Ovary (tissue), 9 donors: ENCODE results near the gene PRR14. TPM values are rescaled to one million over a fixed set of nuclear protein-coding genes. Genes with fewer than 3 reads are reported as not detected.
"Not testable (repeated sequence)": the region's sequence is repeated elsewhere in the genome, so short reads cannot be mapped to it uniquely, and the experiment has no call there.

Source experiments
- DNase-seq, 5 donors: peaks; one replicate each; pipeline ENCODE4 v3.0.0-alpha.2; 2019 to 2020
- H3K27ac ChIP-seq, 2 donors: fragments of 200-600 bp; one replicate each; pipeline versions ENCODE4 v1.5.1 to v1.8.0; 2019 to 2022
- H3K27me3 ChIP-seq: fragments of 200-600 bp; one replicate; pipeline ENCODE4 v1.8.0; 2022
- H3K36me3 ChIP-seq: fragments of 200-600 bp; sonication (generic); one replicate; pipeline ENCODE4 v1.5.1; 2019
- H3K4me1 ChIP-seq: one replicate; pipeline ENCODE4 v1.8.1; 2013; ENCODE audit warnings: mild to moderate bottlenecking, moderate library complexity; ENCODE audit not compliant: insufficient read depth
- H3K4me3 ChIP-seq: fragments of 200-600 bp; sonication (generic); one replicate; pipeline ENCODE4 v1.5.1; 2017
- H3K9me3 ChIP-seq, 2 donors: fragments of 200-600 bp in 1 of 2; sonication (generic) in 1 of 2; one replicate each; pipeline versions ENCODE4 v1.5.1 to v1.8.1; 2013 to 2019; ENCODE audit warnings: mild to moderate bottlenecking in 1 of 2, moderate library complexity in 1 of 2
- EP300 ChIP-seq: sonication (generic); formaldehyde crosslinking; IDR thresholded peaks from one replicate; pipeline ENCODE4 v1.6.1; 2017; ENCODE audit warnings: antibody characterized with exemption
- POLR2A ChIP-seq: fragments of 450-650 bp; IDR thresholded peaks from one replicate; pipeline ENCODE4 v1.6.1; 2017; ENCODE audit warnings: antibody characterized with exemption, mild to moderate bottlenecking, moderate library complexity
- WGBS, 3 donors: extraction: QIAGEN DNeasy Blood & Tissue Kit in 1 of 3; methylation state at CpG; one replicate each; pipeline versions ENCODE4 v1.1.5 to v1.1.7; 2013 to 2017; 5-methylcytosine and 5-hydroxymethylcytosine counted together
- intact Hi-C, 4 donors: fragments of 100-400 bp; cut with DNase I; formaldehyde crosslinking; loops; one replicate each; pipeline versions ENCODE4 v1.11.0 to v1.15.1; 2022 to 2023
- polyA plus RNA-seq, 2 donors: library from polyadenylated mRNA; stranded (reverse); fragments of 200-250 nt in 1 of 2; fragments of 350-450 nt in 1 of 2; fragmentation: Illumina TruSeq in 1 of 2; extraction: RNeasy Lipid Tissue Mini Kit (QIAGEN cat#74804) in 1 of 2; gene quantifications; one replicate each; pipeline ENCODE4 v1.2.3, GENCODE V29; 2013 to 2014
- total RNA-seq, 7 donors: library from RNA; depleted of rRNA in 2 of 7; stranded (reverse); fragments of >200 nt in 2 of 7; fragmentation: NEBNext Ultra II Directional in 3 of 7; extraction: Animal tissue kit (Norgen Biotek cat#: 25700) in 3 of 7; gene quantifications; one replicate each; pipeline versions ENCODE4 v1.1.0 to v1.2.4, GENCODE V29; 2016 to 2023
- TF ChIP-seq, protein P1 (sequence below), 3 donors: fragments of 450-650 bp in 2 of 3; fragments of 200-600 bp in 1 of 3; IDR thresholded peaks; one replicate each; pipeline versions ENCODE4 v1.5.1 to v1.8.0; 2016 to 2022; ENCODE audit warnings: antibody characterized with exemption in 3 of 3, mild to moderate bottlenecking in 1 of 3
- donor health status: DM: no; HTN: no; CAD: no; lungs with moderate emphysema.
- donor health status: DM: no; HTN: no; CAD: no.
- donor health status: Bipolar disorder and iron deficiency.
- donor health status: DM: yes; HTN: yes; CAD: no.
- donor health status: DM: no; HTN: no; CAD: no.
- donor health status: DM: yes; HTN: yes; CAD: no.

The PRR14 gene
- total and polyA plus RNA-seq, 9 donors: 20.6 to 76.2 (median 50.3) TPM

- H3K27me3 ChIP-seq: no peaks in the 10 kb centered on the region
- H3K36me3 ChIP-seq: no peaks in the 10 kb centered on the region
- intact Hi-C loops: no loop called here
- H3K4me1 ChIP-seq: no peaks in the 10 kb centered on the region
- no peaks in the 10 kb centered on the region for H3K9me3 ChIP-seq
- H3K4me3 ChIP-seq: no peak overlapping the region
- DNase-seq: no peak
- 55 to 72% (median 60%) methylated on average over 4 of the region's 4 CpGs for WGBS, 3 donors
- no peak overlapping the region for H3K27ac ChIP-seq
- TF ChIP-seq POLR2A: no peak
Measured at GRCh38 chr16:30688701-30689100, 37.9 kb downstream of the PRR14 start.

DNA sequence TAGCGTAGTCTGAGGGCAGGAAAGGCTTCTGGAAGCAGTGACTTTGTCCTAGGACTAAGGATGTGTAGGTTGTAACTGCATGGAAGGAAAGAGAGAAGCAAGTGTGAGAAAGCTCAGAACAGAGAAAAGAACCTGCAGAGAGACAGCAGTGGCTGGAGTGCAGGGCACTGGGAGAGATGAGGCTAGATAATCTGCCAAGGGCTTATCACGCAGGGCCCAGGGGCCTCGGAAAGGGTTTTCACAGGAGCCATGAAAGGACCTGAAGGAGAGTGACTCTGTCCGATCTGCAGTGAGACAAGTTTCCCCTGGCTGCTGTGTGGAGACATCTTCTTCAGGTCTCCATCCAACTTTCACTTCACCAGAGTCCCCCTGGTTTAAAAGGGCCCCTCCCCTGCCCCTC is 41.1 kb downstream of the PRR14 start:
- TF ChIP-seq POLR2A (no peak), EP300 (no peak)
- TF ChIP-seq, protein P1, sequence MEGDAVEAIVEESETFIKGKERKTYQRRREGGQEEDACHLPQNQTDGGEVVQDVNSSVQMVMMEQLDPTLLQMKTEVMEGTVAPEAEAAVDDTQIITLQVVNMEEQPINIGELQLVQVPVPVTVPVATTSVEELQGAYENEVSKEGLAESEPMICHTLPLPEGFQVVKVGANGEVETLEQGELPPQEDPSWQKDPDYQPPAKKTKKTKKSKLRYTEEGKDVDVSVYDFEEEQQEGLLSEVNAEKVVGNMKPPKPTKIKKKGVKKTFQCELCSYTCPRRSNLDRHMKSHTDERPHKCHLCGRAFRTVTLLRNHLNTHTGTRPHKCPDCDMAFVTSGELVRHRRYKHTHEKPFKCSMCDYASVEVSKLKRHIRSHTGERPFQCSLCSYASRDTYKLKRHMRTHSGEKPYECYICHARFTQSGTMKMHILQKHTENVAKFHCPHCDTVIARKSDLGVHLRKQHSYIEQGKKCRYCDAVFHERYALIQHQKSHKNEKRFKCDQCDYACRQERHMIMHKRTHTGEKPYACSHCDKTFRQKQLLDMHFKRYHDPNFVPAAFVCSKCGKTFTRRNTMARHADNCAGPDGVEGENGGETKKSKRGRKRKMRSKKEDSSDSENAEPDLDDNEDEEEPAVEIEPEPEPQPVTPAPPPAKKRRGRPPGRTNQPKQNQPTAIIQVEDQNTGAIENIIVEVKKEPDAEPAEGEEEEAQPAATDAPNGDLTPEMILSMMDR (IDR thresholded peaks at IDR 0.05): no peak
- Histone ChIP-seq H3K27ac (no peak overlapping the region), H3K27me3 (no peaks in the 10 kb centered on the region), H3K4me3 (no peak overlapping the region), H3K36me3 (no peaks in the 10 kb centered on the region), H3K4me1 (no peaks in the 10 kb centered on the region), H3K9me3 (no peaks in the 10 kb centered on the region)
- 53 to 66% (median 58%) methylated on average over 4 of the region's 4 CpGs for WGBS, 3 donors
- intact Hi-C loops: no loop called here
- no peak for DNase-seq

- H3K27me3 ChIP-seq: no peaks in the 10 kb centered on the region
- no peaks in the 10 kb centered on the region for H3K4me1 ChIP-seq
- 63 to 72% (median 69%) methylated on average over 10 of the region's 10 CpGs for WGBS, 3 donors
- TF ChIP-seq POLR2A (no peak), EP300 (no peak)
- TF ChIP-seq, protein P1 (IDR thresholded peaks at IDR 0.05): no peak
- no peak for DNase-seq
- H3K9me3 ChIP-seq: no peaks in the 10 kb centered on the region
- H3K36me3 ChIP-seq: no peaks in the 10 kb centered on the region
- intact Hi-C loops: no loop called here
- no peak overlapping the region for H3K27ac ChIP-seq
- no peak overlapping the region for H3K4me3 ChIP-seq
Measured at GRCh38 chr16:30692396-30693064, 41.8 kb downstream of the PRR14 start.

DNA sequence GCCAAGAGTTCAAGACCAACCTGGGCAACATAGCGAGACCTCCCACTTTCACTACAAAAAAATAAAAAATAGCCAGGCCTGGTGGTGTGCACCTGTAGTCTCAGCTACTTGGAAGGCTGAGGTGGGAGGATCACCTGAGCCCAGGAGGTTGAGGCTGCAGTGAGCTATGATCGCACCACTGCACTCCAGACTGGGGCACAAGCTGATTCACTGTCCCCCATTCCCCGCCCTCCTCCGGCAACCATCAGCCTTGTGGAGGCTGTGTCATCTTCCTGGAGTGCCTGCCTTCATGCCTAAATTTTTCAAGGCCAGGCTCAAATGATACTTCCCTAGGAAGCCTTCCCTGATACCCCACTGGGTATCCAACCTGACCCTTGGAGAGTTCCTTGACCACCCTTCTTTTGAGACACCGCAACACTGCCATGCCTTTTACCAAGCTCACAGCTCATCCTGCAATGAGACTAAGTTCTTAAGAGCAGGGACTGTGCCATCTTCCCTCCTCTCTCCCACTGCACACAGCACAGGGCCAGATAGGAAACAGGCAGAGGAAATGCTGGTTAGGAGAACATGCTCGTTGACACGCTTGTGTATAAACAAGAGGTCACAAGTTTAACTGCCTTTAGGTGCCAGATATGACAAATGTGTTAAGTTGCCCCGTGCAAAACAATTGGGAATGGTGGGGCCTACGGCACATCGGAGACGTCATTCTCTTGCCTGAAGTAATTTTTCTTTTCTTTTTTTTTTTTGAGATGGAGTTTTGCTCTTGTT is 44.4 kb downstream of the PRR14 start:
- TF ChIP-seq POLR2A (no peak), EP300 (no peak)
- TF ChIP-seq, protein P1 (IDR thresholded peaks at IDR 0.05): no peak
- 78 to 80% (median 78%) methylated on average over 11 of the region's 11 CpGs for WGBS, 3 donors
- no peak overlapping the region for H3K27ac ChIP-seq
- H3K4me1 ChIP-seq: peaks cover 4% of the 10 kb centered on the region
- DNase-seq: no peak
- H3K9me3 ChIP-seq: no peaks in the 10 kb centered on the region
- H3K4me3 ChIP-seq: no peak overlapping the region
- intact Hi-C loops: loop anchor here in 2 of 4 donors (5.0 kb wide), 2 partner anchors 33 to 38 kb away; partner anchors contain the start of gene FBRS (in 1 of the 2)
- no peaks in the 10 kb centered on the region for H3K27me3 ChIP-seq
- H3K36me3 ChIP-seq: no peaks in the 10 kb centered on the region

DNA sequence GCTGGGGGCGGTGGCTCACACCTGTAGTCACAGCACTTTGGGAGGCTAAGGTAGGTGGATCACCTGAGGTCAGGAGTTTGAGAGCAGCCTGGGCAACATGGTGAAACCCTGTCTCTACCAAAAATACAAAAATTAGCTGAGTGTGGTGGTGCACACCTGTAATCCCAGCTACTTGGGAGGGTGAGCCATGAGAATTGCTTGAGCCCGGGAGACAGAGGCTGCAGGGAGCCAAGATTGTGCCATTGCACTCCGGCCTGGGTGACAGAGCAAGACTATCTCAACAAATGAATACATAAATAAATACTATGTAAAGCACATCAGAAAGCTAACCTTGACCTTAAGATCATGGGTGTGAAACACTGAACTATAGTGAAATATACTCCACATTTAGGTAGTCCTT is 45.9 kb downstream of the PRR14 start:
- 90 to 96% (median 91%) methylated on average over 3 of the region's 3 CpGs for WGBS, 3 donors
- not testable (repeated sequence) for H3K27ac ChIP-seq, H3K4me3 ChIP-seq, DNase-seq, H3K4me1 ChIP-seq, H3K36me3 ChIP-seq, H3K9me3 ChIP-seq, H3K27me3 ChIP-seq
- intact Hi-C loops: loop anchor here in 2 of 4 donors (5.0 kb wide), 2 partner anchors 34 to 39 kb away; partner anchors contain the start of gene FBRS (in 1 of the 2)
